Hematopoietic multipotent progenitor cell treated with erythropoietin and hydrocortisone succinate and interleukin-3 and kit ligand, for 6 days (in vitro differentiated cells): ENCODE results near the gene WDFY4.
A peak's percentile ranks its signal among the peaks of the same experiment; 100 is the strongest.

Experiments used
- DNase-seq: peaks from one replicate; pipeline ENCODE4 v3.0.0-alpha.2; 2015

The WDFY4 gene

GRCh38 chr10:48796713-48797245, 112.1 kb downstream of the WDFY4 start:
- DNase-seq: no peak

GRCh38 chr10:48797830-48798229, 113.2 kb downstream of the WDFY4 start:
- no peak for DNase-seq

GRCh38 chr10:48798481-48799254, 114.0 kb downstream of the WDFY4 start:
- no peak for DNase-seq

GRCh38 chr10:48799341-48800006, 114.8 kb downstream of the WDFY4 start:
- no peak for DNase-seq

GRCh38 chr10:48800007-48800675, 115.5 kb downstream of the WDFY4 start:
- peak; percentile 45 for DNase-seq

GRCh38 chr10:48801001-48801421, 116.3 kb downstream of the WDFY4 start:
- DNase-seq: no peak

- no peak for DNase-seq
Observed at GRCh38 chr10:48802611-48803071, 118.0 kb downstream of the WDFY4 start.

- no peak for DNase-seq
Observed at GRCh38 chr10:48803801-48804584, 119.3 kb downstream of the WDFY4 start.

GRCh38 chr10:48804740-48805182, 120.1 kb downstream of the WDFY4 start:
- peak; percentile 52 for DNase-seq

- DNase-seq: no peak
Observed at GRCh38 chr10:48805411-48805810, 120.7 kb downstream of the WDFY4 start.

GRCh38 chr10:48805848-48806247, 121.2 kb downstream of the WDFY4 start:
- peak; percentile 9 for DNase-seq

- no peak for DNase-seq
Observed at GRCh38 chr10:48806342-48806741, 121.7 kb downstream of the WDFY4 start.

GRCh38 chr10:48807791-48808470, 123.3 kb downstream of the WDFY4 start:
- DNase-seq: no peak

- no peak for DNase-seq
Observed at GRCh38 chr10:48809261-48809660, 124.6 kb downstream of the WDFY4 start.

GRCh38 chr10:48811461-48811860, 126.8 kb downstream of the WDFY4 start:
- DNase-seq: no peak

GRCh38 chr10:48811917-48812316, 127.2 kb downstream of the WDFY4 start:
- DNase-seq: no peak

GRCh38 chr10:48813291-48813690, 128.6 kb downstream of the WDFY4 start:
- no peak for DNase-seq

- no peak for DNase-seq
Observed at GRCh38 chr10:48813825-48814224, 129.2 kb downstream of the WDFY4 start.

GRCh38 chr10:48814933-48815332, 130.3 kb downstream of the WDFY4 start:
- DNase-seq: no peak

GRCh38 chr10:48817141-48817540, 132.5 kb downstream of the WDFY4 start:
- DNase-seq: no peak

GRCh38 chr10:48818081-48818480, 133.4 kb downstream of the WDFY4 start:
- no peak for DNase-seq
